Measurements from ENCODE around the gene PLXNB1. TPM values are rescaled to one million over a fixed set of nuclear protein-coding genes. Genes with fewer than 3 reads are reported as not detected.

Gene PLXNB1
- total RNA-seq, 4 donors from 2014 or later, result 129 to 530 (median 245) TPM

DNA sequence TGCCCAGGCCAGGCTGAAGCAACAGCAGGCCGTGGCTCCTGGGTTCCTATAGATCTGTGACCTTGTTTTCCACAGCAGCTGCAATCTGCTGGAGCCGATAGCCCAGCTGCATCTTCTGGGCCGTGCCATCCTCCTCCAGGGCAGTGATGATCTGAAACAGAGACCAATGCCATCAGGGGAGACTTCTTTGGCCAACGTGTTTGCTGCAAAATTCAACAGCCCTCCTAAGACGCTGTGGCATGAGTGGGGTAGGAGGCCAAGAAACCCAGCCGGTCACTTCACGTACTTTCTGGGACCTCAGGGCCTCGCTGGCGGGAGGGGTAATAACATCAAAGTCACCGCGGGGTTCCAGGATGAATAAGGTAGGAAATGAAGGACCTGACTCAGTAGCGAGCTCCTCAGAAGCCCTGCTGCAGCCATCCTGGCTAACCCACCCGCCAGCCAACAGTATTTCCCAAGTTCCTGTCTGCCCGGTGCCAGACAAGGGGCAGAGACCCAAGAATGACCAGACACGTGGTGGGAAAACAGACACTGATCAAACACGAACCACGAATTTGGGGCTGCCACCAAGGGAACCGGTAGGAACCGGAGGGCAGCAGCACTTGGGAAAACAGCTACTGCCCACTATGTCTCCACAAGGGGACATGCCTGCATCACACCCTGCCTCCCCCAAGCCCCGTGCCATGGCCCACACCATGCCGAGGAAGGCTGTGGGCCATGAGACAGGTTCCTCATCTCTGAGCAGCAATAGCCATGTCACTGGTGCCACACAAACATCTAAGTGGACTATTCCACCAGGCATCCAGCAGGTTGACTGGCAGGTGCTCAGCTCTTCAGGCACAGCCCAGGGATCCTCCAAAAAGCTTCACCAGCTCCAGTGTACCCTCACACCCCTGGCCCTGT lies 25.2 kb downstream of the PLXNB1 start:
- DNase-seq, result no peak
- H3K4me3 ChIP-seq, result no peak overlapping the region
- H3K27me3 ChIP-seq, result no peaks in the 10 kb centered on the region
- peaks cover 3 to 16% (median 7%) of the 10 kb centered on the region in 4 donors for H3K4me1 ChIP-seq
- no peak for TF ChIP-seq POLR2AphosphoS5 (IDR thresholded peaks at IDR 0.05)
- TF ChIP-seq, protein P1, sequence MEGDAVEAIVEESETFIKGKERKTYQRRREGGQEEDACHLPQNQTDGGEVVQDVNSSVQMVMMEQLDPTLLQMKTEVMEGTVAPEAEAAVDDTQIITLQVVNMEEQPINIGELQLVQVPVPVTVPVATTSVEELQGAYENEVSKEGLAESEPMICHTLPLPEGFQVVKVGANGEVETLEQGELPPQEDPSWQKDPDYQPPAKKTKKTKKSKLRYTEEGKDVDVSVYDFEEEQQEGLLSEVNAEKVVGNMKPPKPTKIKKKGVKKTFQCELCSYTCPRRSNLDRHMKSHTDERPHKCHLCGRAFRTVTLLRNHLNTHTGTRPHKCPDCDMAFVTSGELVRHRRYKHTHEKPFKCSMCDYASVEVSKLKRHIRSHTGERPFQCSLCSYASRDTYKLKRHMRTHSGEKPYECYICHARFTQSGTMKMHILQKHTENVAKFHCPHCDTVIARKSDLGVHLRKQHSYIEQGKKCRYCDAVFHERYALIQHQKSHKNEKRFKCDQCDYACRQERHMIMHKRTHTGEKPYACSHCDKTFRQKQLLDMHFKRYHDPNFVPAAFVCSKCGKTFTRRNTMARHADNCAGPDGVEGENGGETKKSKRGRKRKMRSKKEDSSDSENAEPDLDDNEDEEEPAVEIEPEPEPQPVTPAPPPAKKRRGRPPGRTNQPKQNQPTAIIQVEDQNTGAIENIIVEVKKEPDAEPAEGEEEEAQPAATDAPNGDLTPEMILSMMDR (IDR thresholded peaks at IDR 0.05), result no peak
- intact Hi-C loops (cut with DNase I; ENCODE audit: low total_unique reads), result no loop called here
- H3K9me3 ChIP-seq, result no peaks in the 10 kb centered on the region
- H3K27ac ChIP-seq, result peak overlapping the region in 3 of 4 donors; percentile 74 to 88 (median 86)
- H3K36me3 ChIP-seq, result peaks cover 0 to 13% (median 5%) of the 10 kb centered on the region in 4 donors
- in situ Hi-C loops (cut with MboI; ENCODE audit: low pct_ligation_motif_present in 1 of 4, low pct_unique_long_range_greater_than_20kb in 1 of 4, low sequenced_read_pairs in 3 of 4), result loop anchor here in 2 of 4 donors (5.0 to 10.0 kb wide), 2 partner anchors 33 to 130 kb away; no protein-coding TSS in a partner anchor
- whole genome bisulfite sequencing, 2 donors (ENCODE audit: low coverage in 1 of 2), result 84 to 92% methylated on average over 2 to 20 of the region's 21 CpGs

GRCh38 chr3:48403533-48404439 lies 26.1 kb downstream of the PLXNB1 start:
- WGBS, 2 donors (ENCODE audit: low coverage in 1 of 2), result 86% methylated on average over 15 of the region's 15 CpGs; no CpG with 5 or more reads in 1 of the 2 donors
- no peaks in the 10 kb centered on the region for H3K9me3 ChIP-seq
- intact Hi-C loops (cut with DNase I; ENCODE audit: low total_unique reads) (loop anchor here (2.0 kb wide), 1 partner anchor 27 kb away; the partner anchor contains the start of gene PLXNB1), in situ Hi-C loops (cut with MboI; ENCODE audit: low pct_ligation_motif_present in 1 of 4, low pct_unique_long_range_greater_than_20kb in 1 of 4, low sequenced_read_pairs in 3 of 4) (loop anchor here in 2 of 4 donors (5.0 to 10.0 kb wide), 2 partner anchors 34 to 129 kb away; no protein-coding TSS in a partner anchor)
- H3K4me1 ChIP-seq, result peaks cover 3 to 16% (median 7%) of the 10 kb centered on the region in 4 donors
- no peak overlapping the region for H3K4me3 ChIP-seq
- no peaks in the 10 kb centered on the region for H3K27me3 ChIP-seq
- no peak for DNase-seq
- TF ChIP-seq EP300 (IDR thresholded peaks at IDR 0.05; ENCODE audit: low read depth) (no peak), POLR2AphosphoS5 (IDR thresholded peaks at IDR 0.05) (no peak), POLR2A (IDR thresholded peaks at IDR 0.05) (no peak)
- TF ChIP-seq, protein P1 (IDR thresholded peaks at IDR 0.05), result no peak
- H3K36me3 ChIP-seq, result peaks cover 0 to 6% (median 3%) of the 10 kb centered on the region in 4 donors
- H3K27ac ChIP-seq, result peak overlapping the region; percentile 74 to 88 (median 82)

DNA sequence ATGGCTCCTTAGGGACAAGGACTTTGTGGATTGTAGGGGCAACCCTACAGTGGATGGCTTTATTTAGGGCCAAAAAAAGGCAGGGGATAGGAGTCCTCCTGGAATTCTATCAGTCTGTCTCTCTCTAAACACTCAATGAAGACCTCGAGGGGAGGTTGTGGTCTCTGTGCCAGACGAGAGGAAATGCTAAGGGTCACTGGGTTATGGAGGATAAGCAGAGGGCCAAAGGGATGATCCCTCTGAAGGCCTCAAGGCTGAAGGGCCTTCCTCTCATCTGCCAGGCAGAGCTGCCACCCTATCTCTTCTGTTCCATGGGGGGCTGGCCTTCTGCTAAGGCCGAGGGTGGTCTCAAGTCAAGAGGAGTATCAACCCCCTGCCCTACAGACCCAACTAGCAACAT lies 27.0 kb downstream of the PLXNB1 start:
- H3K4me1 ChIP-seq, result peaks cover 3 to 16% (median 7%) of the 10 kb centered on the region in 4 donors
- no peaks in the 10 kb centered on the region for H3K9me3 ChIP-seq
- DNase-seq, result no peak
- TF ChIP-seq POLR2A (IDR thresholded peaks at IDR 0.05) (no peak), EP300 (IDR thresholded peaks at IDR 0.05; ENCODE audit: low read depth) (no peak), POLR2AphosphoS5 (IDR thresholded peaks at IDR 0.05) (no peak)
- TF ChIP-seq, protein P1 (IDR thresholded peaks at IDR 0.05), result no peak
- H3K27me3 ChIP-seq, result no peaks in the 10 kb centered on the region
- no peak overlapping the region for H3K4me3 ChIP-seq
- H3K36me3 ChIP-seq, result peaks cover 0 to 6% (median 0%) of the 10 kb centered on the region in 4 donors
- intact Hi-C loops (cut with DNase I; ENCODE audit: low total_unique reads), result loop anchor here (2.0 kb wide), 1 partner anchor 28 kb away; the partner anchor contains the start of gene PLXNB1
- in situ Hi-C loops (cut with MboI; ENCODE audit: low pct_ligation_motif_present in 1 of 4, low pct_unique_long_range_greater_than_20kb in 1 of 4, low sequenced_read_pairs in 3 of 4), result loop anchor here in 2 of 4 donors (5.0 to 10.0 kb wide), 2 partner anchors 34 to 128 kb away; no protein-coding TSS in a partner anchor
- WGBS, 2 donors (ENCODE audit: low coverage in 1 of 2), result 58% methylated on average over 3 of the region's 3 CpGs; no CpG with 5 or more reads in 1 of the 2 donors
- H3K27ac ChIP-seq, result peak overlapping the region; percentile 74 to 88 (median 82)
